H1 (cell line): ENCODE results near the gene CD14.

Experiments
- CEBPB ChIP-seq: IDR thresholded peaks from 2 replicates; pipeline ENCODE4 v1.6.1; 2012; ENCODE audit warnings: low read depth, low read length
- EP300 ChIP-seq, 2 experiments: IDR thresholded peaks; 1 replicate in 1 of 2; 2 replicates in 1 of 2; pipeline ENCODE4 v1.6.1; 2011 to 2012; ENCODE audit warnings: low read depth in 2 of 2, low read length in 2 of 2, mild to moderate bottlenecking in 2 of 2, borderline replicate concordance in 1 of 2, inconsistent platforms in 1 of 2, moderate library complexity in 1 of 2
- GABPA ChIP-seq: IDR thresholded peaks from 2 replicates; pipeline ENCODE4 v1.6.1; 2011; ENCODE audit warnings: mild to moderate bottlenecking, low read length, moderate library complexity, borderline replicate concordance; ENCODE audit not compliant: insufficient read depth
- GTF2F1 ChIP-seq: IDR thresholded peaks from 2 replicates; pipeline ENCODE4 v1.6.1; 2012; ENCODE audit warnings: low read depth, low read length, improper control_type of control experiment, borderline replicate concordance
- JUND ChIP-seq: IDR thresholded peaks from 2 replicates; pipeline ENCODE4 v1.6.1; 2011; ENCODE audit warnings: mild to moderate bottlenecking, improper control_type of control experiment, low read length
- POLR2A ChIP-seq, 2 experiments: IDR thresholded peaks; 1 replicate in 1 of 2; 2 replicates in 1 of 2; pipeline ENCODE4 v1.6.1; 2011; ENCODE audit warnings: low read depth in 2 of 2, low read length in 2 of 2, mild to moderate bottlenecking in 2 of 2; ENCODE audit errors: control extremely low read depth in 1 of 2
- SIN3A ChIP-seq, 2 experiments: IDR thresholded peaks in 1 of 2; conservative IDR thresholded peaks in 1 of 2; 2 replicates each; pipeline ENCODE4 v1.6.1; 2011 to 2012; ENCODE audit warnings: low read length in 2 of 2, improper control_type of control experiment in 1 of 2, low read depth in 1 of 2, mild to moderate bottlenecking in 1 of 2
- SIX5 ChIP-seq: IDR thresholded peaks from 2 replicates; pipeline ENCODE4 v1.6.1; 2011; ENCODE audit warnings: mild to moderate bottlenecking, low read depth, low read length
- SP1 ChIP-seq: IDR thresholded peaks from 2 replicates; pipeline ENCODE4 v1.6.1; 2011; ENCODE audit warnings: low read depth, low read length
- TCF12 ChIP-seq: IDR thresholded peaks from 2 replicates; pipeline ENCODE4 v1.6.1; 2011; ENCODE audit warnings: low read depth, mild to moderate bottlenecking, low read length
- TEAD4 ChIP-seq: IDR thresholded peaks from 2 replicates; pipeline ENCODE4 v1.6.1; 2012; ENCODE audit warnings: low read depth, low read length, inconsistent platforms, mixed read lengths
- TF ChIP-seq, protein P1 (sequence below), 3 experiments: IDR thresholded peaks; 1 replicate in 2 of 3; 2 replicates in 1 of 3; pipeline versions ENCODE4 v1.5.1 to v1.6.1; 2011; ENCODE audit warnings: low read length in 3 of 3, mild to moderate bottlenecking in 3 of 3, inconsistent platforms in 2 of 3, low read depth in 1 of 3, moderate library complexity in 1 of 3; ENCODE audit not compliant: insufficient read depth in 1 of 3; ENCODE audit errors: control extremely low read depth in 1 of 3

DNA sequence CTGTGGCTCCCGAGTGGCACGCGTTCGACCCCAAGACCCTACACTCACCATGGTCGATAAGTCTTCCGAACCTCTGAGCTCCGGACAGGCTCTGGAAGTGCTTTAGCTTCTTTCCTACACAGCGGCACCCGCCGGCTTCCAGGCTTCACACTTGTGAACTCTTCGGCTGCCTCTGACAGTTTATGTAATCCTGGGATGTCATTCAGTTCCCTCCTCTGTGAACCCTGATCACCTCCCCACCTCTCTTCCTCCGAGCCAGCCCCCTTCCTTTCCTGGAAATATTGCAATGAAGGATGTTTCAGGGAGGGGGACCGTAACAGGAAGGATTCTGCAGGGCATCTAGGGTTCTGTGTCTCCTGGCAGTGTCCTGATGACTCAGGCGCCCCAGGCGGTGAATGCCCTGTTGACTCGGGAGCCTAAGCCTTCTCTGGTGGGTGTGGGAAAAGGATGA lies at the start of gene CD14:
- TF ChIP-seq, protein P1, sequence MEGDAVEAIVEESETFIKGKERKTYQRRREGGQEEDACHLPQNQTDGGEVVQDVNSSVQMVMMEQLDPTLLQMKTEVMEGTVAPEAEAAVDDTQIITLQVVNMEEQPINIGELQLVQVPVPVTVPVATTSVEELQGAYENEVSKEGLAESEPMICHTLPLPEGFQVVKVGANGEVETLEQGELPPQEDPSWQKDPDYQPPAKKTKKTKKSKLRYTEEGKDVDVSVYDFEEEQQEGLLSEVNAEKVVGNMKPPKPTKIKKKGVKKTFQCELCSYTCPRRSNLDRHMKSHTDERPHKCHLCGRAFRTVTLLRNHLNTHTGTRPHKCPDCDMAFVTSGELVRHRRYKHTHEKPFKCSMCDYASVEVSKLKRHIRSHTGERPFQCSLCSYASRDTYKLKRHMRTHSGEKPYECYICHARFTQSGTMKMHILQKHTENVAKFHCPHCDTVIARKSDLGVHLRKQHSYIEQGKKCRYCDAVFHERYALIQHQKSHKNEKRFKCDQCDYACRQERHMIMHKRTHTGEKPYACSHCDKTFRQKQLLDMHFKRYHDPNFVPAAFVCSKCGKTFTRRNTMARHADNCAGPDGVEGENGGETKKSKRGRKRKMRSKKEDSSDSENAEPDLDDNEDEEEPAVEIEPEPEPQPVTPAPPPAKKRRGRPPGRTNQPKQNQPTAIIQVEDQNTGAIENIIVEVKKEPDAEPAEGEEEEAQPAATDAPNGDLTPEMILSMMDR (IDR thresholded peaks at IDR 0.05; ENCODE audit: control extremely low read depth in 1 of 3, insufficient read depth in 1 of 3, low read depth in 1 of 3, low read length in 3 of 3) = no peak
- TF ChIP-seq SIX5 (no peak), POLR2A (IDR thresholded peaks at IDR 0.05; ENCODE audit: control extremely low read depth in 1 of 2, low read depth in 2 of 2, low read length in 2 of 2) (no peak), GTF2F1 (no peak), GABPA (no peak), EP300 (IDR thresholded peaks at IDR 0.05; ENCODE audit: borderline replicate concordance in 1 of 2, low read depth in 2 of 2, low read length in 2 of 2) (no peak), SIN3A (conservative IDR thresholded peaks at IDR 0.05 in 1 of 2, IDR thresholded peaks at IDR 0.05 in 1 of 2; ENCODE audit: low read depth in 1 of 2, low read length in 2 of 2) (no peak), SP1 (no peak), JUND (no peak), TCF12 (no peak), CEBPB (no peak), TEAD4 (no peak)
